Pancreas (tissue), 10 donors: ENCODE measurements around the gene STARD7. TPM values are rescaled to one million over a fixed set of nuclear protein-coding genes. Genes with fewer than 3 reads are reported as not detected.
A peak's percentile ranks its signal among the peaks of the same experiment; 100 is the strongest.
"Not testable (repeated sequence)": the region's sequence is repeated elsewhere in the genome, so short reads cannot be mapped to it uniquely, and the experiment has no call there.

Experiments
- ATAC-seq, 4 donors: fragments of 200-7000 bp; cut with Tn5 transposase; one replicate each; pipeline versions ENCODE4 v1.8.0 to v1.9.1; 2020; ENCODE audit warnings: mild to moderate bottlenecking in 4 of 4, moderate library complexity in 4 of 4
- DNase-seq, 6 donors: peaks; one replicate each; pipeline ENCODE4 v3.0.0-alpha.2; 2020
- FAIRE-seq: peaks from 2 replicates; lab custom pipeline; 2012; peaks lifted over from hg19 to GRCh38; lab: Jason Lieb, UNC
- H3K27ac ChIP-seq, 4 donors: fragments of 200-600 bp; sonication (generic); 1 replicate in 3 of 4; 2 replicates in 1 of 4; pipeline versions ENCODE4 v1.5.0 to v1.8.0; 2020
- H3K27me3 ChIP-seq, 4 donors: fragments of 200-600 bp; one replicate each; pipeline ENCODE4 v1.8.0; 2021
- H3K36me3 ChIP-seq, 3 donors: fragments of 200-600 bp; sonication (generic) in 1 of 3; one replicate each; pipeline versions ENCODE4 v1.5.0 to v1.8.0; 2020 to 2021
- H3K4me1 ChIP-seq, 3 donors: fragments of 200-600 bp; one replicate each; pipeline ENCODE4 v1.8.0; 2021
- H3K4me3 ChIP-seq, 4 donors: fragments of 200-600 bp; sonication (generic) in 2 of 4; one replicate each; pipeline versions ENCODE4 v1.5.0 to v1.8.0; 2020 to 2021
- H3K9me3 ChIP-seq, 4 donors: fragments of 200-600 bp; one replicate each; pipeline ENCODE4 v1.8.0; 2021
- WGBS, 2 donors: extraction: QIAGEN DNeasy Blood & Tissue Kit; methylation state at CpG; one replicate each; pipeline ENCODE4 v1.1.7; 2013; 5-methylcytosine and 5-hydroxymethylcytosine counted together
- intact Hi-C, 3 donors: fragments of 100-400 bp; cut with DNase I; formaldehyde crosslinking; loops; one replicate each; pipeline versions ENCODE4 v1.11.1 to v1.14.2; 2022
- polyA plus RNA-seq, 2 donors: library from polyadenylated mRNA; stranded (reverse); fragments of 200-250 nt; gene quantifications; one replicate each; pipeline ENCODE4 v1.2.3, GENCODE V29; 2013
- total RNA-seq, 6 donors: library from RNA; stranded (reverse); fragmentation: NEBNext Ultra II Directional in 4 of 6; extraction: Animal tissue kit (Norgen Biotek cat#: 25700) in 4 of 6; gene quantifications; one replicate each; pipeline versions ENCODE4 v1.2.1 to v1.2.4, GENCODE V29; 2021 to 2023
- TF ChIP-seq, protein P1 (sequence below), 4 donors: fragments of 200-600 bp; sonication (generic) in 3 of 4; IDR thresholded peaks; one replicate each; pipeline versions ENCODE4 v1.5.0 to v1.8.0; 2021; ENCODE audit warnings: antibody characterized with exemption in 4 of 4
- donor health status: healthy with polysubstance abuse.
- donor health status: DM: no; HTN: no; CAD: no; lungs with moderate emphysema.
- donor health status: DM: no; HTN: no; CAD: no.
- donor health status: control.
- donor health status: control.
- donor health status: Bipolar disorder and iron deficiency.
- donor health status: DM: yes; HTN: yes; CAD: no.
- donor health status: DM: no; HTN: no; CAD: no.
- donor health status: DM: no; HTN: no; CAD: no.
- donor health status: DM: yes; HTN: yes; CAD: no.

STARD7 gene
- total and polyA plus RNA-seq, 8 donors, result 21.7 to 65.1 (median 48.3) TPM

DNA sequence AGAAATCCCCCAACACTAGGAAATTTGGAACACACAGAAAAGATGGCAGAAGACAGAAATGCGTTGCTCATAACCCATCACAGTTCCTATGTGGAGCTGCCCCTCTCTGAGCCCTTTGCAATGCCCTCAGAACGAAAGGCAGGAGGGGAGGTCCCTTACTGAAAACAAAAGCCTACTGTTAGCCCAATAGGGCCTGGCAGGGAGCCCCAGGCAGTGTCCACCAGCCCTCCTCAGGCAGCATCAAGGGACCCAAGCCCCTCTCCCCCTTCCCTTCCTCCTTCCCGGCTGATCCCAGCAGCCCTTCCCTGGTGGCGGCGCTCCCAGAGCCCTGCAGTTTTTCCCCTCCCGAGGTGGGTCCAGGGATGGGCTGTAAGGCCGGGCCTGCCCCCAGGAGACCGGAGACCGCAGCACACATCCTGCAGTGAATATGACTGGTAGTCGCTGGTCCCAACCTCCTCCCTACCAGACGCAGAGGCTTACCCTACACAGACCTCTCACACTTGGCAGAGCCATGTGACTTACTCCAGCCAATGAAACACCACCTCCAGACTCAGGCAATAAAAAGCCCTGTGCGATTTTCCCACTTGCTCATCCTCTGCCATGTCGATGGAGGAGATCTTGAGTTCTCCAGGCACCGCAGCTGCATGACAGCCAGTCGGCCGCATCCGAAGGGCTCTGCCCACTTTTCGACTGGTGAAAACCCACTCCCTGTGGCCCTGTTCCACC lies 44.0 kb downstream of the STARD7 start:
- ATAC-seq, result peak in 2 of 4 donors; percentile 25 to 32
- H3K27me3 ChIP-seq, result no peaks in the 10 kb centered on the region
- 74 to 76% methylated on average over 18 of the region's 18 CpGs for WGBS, 2 donors
- H3K4me3 ChIP-seq, result no peak overlapping the region
- H3K4me1 ChIP-seq, result no peaks in the 10 kb centered on the region
- TF ChIP-seq, protein P1, sequence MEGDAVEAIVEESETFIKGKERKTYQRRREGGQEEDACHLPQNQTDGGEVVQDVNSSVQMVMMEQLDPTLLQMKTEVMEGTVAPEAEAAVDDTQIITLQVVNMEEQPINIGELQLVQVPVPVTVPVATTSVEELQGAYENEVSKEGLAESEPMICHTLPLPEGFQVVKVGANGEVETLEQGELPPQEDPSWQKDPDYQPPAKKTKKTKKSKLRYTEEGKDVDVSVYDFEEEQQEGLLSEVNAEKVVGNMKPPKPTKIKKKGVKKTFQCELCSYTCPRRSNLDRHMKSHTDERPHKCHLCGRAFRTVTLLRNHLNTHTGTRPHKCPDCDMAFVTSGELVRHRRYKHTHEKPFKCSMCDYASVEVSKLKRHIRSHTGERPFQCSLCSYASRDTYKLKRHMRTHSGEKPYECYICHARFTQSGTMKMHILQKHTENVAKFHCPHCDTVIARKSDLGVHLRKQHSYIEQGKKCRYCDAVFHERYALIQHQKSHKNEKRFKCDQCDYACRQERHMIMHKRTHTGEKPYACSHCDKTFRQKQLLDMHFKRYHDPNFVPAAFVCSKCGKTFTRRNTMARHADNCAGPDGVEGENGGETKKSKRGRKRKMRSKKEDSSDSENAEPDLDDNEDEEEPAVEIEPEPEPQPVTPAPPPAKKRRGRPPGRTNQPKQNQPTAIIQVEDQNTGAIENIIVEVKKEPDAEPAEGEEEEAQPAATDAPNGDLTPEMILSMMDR (IDR thresholded peaks at IDR 0.05), result no peak
- intact Hi-C loops, result no loop called here
- no peaks in the 10 kb centered on the region for H3K9me3 ChIP-seq
- no peaks in the 10 kb centered on the region for H3K36me3 ChIP-seq
- DNase-seq, result peak in 1 of 6 donors; percentile 26
- FAIRE-seq, result no peak
- H3K27ac ChIP-seq, result no peak overlapping the region

DNA sequence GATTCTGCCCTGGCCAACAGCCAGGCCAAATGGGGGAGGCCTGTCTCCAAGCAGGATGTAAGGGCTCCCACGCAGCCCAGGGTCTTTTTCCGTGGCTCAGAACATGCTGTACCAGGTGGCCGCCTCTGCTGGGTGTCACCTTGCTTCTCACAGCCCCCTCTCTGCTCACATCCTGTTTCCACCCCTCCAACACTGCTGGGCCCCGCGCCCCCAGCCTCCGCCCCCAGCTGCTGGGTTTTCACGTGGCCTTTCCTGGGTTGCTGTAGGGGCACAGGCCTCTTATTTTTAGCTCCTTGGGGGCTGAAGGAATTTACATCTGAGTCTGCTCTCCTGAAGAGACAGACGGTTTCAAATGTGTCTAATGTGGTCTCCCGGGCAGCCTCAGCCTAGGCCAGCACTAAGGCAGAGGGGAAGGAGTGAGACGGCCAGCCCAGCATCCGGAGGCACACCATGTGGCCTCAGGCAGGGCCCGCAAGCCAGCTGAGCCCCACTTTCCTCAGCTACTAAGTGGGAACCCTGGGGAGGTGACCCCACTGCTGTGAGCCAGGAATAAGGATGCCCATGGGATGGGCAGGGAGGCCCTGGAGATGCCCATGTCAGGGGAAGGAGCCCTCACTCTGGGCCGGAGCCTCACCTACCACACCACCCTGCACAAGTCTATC lies 44.7 kb downstream of the STARD7 start:
- no peak for FAIRE-seq

GRCh38 chr2:96163415-96163767 lies 45.2 kb downstream of the STARD7 start:
- Histone ChIP-seq H3K36me3 (no peaks in the 10 kb centered on the region), H3K27me3 (no peaks in the 10 kb centered on the region), H3K9me3 (no peaks in the 10 kb centered on the region), H3K27ac (no peak overlapping the region), H3K4me3 (no peak overlapping the region), H3K4me1 (no peaks in the 10 kb centered on the region)
- FAIRE-seq, result no peak
- ATAC-seq, result no peak
- DNase-seq, result no peak
- intact Hi-C loops, result no loop called here
- 87 to 88% methylated on average over 5 of the region's 5 CpGs for WGBS, 2 donors
- TF ChIP-seq, protein P1 (IDR thresholded peaks at IDR 0.05), result no peak

More for the DNA sequence above, 44.7 kb downstream of the STARD7 start:
- DNase-seq (peak in 1 of 6 donors; percentile 39), ATAC-seq (peak in 1 of 4 donors; percentile 30)
- WGBS, 2 donors, result 72 to 77% methylated on average over 13 of the region's 13 CpGs
- Histone ChIP-seq H3K27ac (no peak overlapping the region), H3K36me3 (no peaks in the 10 kb centered on the region), H3K9me3 (no peaks in the 10 kb centered on the region), H3K4me3 (no peak overlapping the region), H3K27me3 (no peaks in the 10 kb centered on the region), H3K4me1 (no peaks in the 10 kb centered on the region)
- intact Hi-C loops, result no loop called here
- TF ChIP-seq, protein P1 (IDR thresholded peaks at IDR 0.05), result no peak

DNA sequence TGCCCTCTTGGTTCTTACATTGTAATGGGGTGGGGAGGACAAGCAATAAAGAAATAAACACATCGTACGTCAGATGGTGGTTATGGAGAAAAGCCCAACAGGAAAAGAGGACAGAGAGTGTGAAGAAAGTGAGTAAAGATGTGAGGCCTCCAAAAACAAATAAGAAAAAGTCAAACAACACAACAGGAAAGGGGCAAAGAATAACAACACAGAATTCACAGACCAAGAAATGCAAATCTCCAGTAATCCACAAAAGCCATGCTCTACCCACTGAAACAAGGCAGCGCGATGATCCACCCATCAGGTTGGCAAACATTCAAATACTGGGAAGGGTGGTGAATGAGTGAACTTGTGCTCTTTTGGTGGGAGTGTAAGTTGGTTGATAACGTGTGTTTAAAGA lies 46.7 kb downstream of the STARD7 start:
- H3K36me3 ChIP-seq, result no peaks in the 10 kb centered on the region
- DNase-seq (no peak), ATAC-seq (no peak), FAIRE-seq (no peak)
- H3K9me3 ChIP-seq, result no peaks in the 10 kb centered on the region
- no peaks in the 10 kb centered on the region for H3K27me3 ChIP-seq
- no peak overlapping the region for H3K4me3 ChIP-seq
- no peaks in the 10 kb centered on the region for H3K4me1 ChIP-seq
- H3K27ac ChIP-seq, result no peak overlapping the region
- intact Hi-C loops, result no loop called here
- TF ChIP-seq, protein P1 (IDR thresholded peaks at IDR 0.05), result no peak
- WGBS, 2 donors, result 79 to 84% methylated on average over 5 of the region's 5 CpGs

DNA sequence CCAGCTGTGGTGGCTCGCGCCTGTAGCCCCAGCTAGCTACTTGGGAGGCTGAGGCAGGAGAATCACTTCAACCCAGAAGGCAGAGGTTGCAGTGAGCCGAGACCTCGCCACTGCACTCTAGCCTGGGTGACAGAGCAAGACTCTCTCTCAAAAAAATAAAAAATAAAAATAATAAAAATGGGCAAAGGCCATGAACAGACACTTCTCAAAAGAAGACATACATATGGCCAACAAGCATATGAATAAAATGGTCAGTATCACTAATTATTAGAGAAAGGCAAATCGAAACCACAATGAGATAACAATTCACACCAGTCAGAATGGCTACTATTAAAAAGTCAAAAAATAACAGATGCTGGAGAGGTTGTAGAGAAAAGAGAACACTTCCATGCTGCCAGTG lies 48.3 kb downstream of the STARD7 start:
- FAIRE-seq, H3K4me1 ChIP-seq, H3K4me3 ChIP-seq, ATAC-seq, H3K27me3 ChIP-seq, intact Hi-C loops, H3K9me3 ChIP-seq, DNase-seq, H3K36me3 ChIP-seq, H3K27ac ChIP-seq: not testable (repeated sequence)
- 94 to 99% methylated on average over 5 of the region's 5 CpGs for WGBS, 2 donors
